Panc1 (cell line): ENCODE results near the gene PCED1A.

Experiments
- POLR2AphosphoS5 ChIP-seq: IDR thresholded peaks from 2 replicates; pipeline ENCODE4 v1.6.1; 2012; ENCODE audit warnings: mild to moderate bottlenecking, low read depth, low read length, moderate library complexity
- SIN3A ChIP-seq: IDR thresholded peaks from 2 replicates; pipeline ENCODE4 v1.6.1; 2012; ENCODE audit warnings: low read depth, mild to moderate bottlenecking, low read length, moderate library complexity, borderline replicate concordance; ENCODE audit not compliant: insufficient read depth
- TF ChIP-seq, protein P1 (sequence below): fragments of 450-650 bp; IDR thresholded peaks from 2 replicates; pipeline ENCODE4 v1.5.1; 2017; ENCODE audit warnings: mild to moderate bottlenecking

DNA sequence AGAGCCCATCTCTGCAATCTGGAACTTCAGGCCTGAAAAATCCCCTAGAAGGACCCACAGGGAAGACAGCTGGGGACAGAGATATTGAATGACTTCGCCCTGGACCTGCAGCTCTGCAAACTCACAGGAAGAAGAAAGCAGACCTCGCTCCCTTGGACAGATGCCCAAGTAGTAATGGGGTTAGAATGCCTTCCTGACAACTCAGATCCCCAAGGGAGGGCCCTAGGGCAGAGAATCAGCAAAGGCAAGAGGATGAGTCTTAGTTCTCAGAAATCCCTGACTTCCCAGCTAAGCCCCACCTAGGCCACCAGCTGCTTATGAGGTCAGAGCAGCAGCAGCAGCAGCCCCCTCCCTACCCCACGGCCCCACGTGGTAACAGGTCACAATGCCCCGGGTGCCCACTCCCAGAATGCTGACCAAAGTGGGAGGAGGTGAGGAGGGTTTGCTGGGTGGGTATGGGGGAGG is 25.8 kb downstream of the PCED1A start, which contains the start of gene C20orf141:
- no peak for TF ChIP-seq POLR2AphosphoS5
- TF ChIP-seq, protein P1, sequence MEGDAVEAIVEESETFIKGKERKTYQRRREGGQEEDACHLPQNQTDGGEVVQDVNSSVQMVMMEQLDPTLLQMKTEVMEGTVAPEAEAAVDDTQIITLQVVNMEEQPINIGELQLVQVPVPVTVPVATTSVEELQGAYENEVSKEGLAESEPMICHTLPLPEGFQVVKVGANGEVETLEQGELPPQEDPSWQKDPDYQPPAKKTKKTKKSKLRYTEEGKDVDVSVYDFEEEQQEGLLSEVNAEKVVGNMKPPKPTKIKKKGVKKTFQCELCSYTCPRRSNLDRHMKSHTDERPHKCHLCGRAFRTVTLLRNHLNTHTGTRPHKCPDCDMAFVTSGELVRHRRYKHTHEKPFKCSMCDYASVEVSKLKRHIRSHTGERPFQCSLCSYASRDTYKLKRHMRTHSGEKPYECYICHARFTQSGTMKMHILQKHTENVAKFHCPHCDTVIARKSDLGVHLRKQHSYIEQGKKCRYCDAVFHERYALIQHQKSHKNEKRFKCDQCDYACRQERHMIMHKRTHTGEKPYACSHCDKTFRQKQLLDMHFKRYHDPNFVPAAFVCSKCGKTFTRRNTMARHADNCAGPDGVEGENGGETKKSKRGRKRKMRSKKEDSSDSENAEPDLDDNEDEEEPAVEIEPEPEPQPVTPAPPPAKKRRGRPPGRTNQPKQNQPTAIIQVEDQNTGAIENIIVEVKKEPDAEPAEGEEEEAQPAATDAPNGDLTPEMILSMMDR, result no peak
- TF ChIP-seq SIN3A, result no peak
